GM12878 (cell line): ENCODE measurements around the gene ETDB. TPM values are rescaled to one million over a fixed set of nuclear protein-coding genes. Genes with fewer than 3 reads are reported as not detected.

Experiments
- polyA plus RNA-seq, 11 experiments: library from polyadenylated mRNA; depleted of rRNA in 4 of 11; unstranded in 6 of 11; stranded (reverse) in 5 of 11; fragments of >200 nt; fragmentation: Nextera tagmentation in 4 of 11; fragmentation: Illumina TruSeq in 1 of 11; extraction: Ambion mirVana in 4 of 11; extraction: Trizol in 1 of 11; gene quantifications; 1 replicate in 1 of 11; 2 replicates in 10 of 11; pipeline versions ENCODE4 v1.2.1 to v1.2.3, GENCODE V29; 2011 to 2016; ENCODE audit warnings: inconsistent platforms in 2 of 11, missing spikeins in 2 of 11, low read depth in 1 of 11
- total RNA-seq, 4 experiments: library from RNA; depleted of rRNA in 3 of 4; stranded (reverse); fragments of >200 nt in 3 of 4; fragmentation: Illumina TruSeq in 1 of 4; extraction: Trizol in 1 of 4; gene quantifications; 2 replicates each; pipeline versions ENCODE4 v1.2.1 to v1.2.3, GENCODE V29; 2013 to 2021

Gene ETDB
- total and polyA plus RNA-seq, 10 of the 15 experiments (the other 5 are each of a cell fraction or from before 2014, with no cell fraction given), result not detected

Other genes with a start within 250 kb of the ETDB start
Only the 7 nearest of the 11 such genes appear.
- 0.06 and 0.27 TPM in 2 replicates for gene SMIM10, start 129.5 kb downstream of the ETDB start, total RNA-seq (2014; rRNA removed)
- 0.13 and 0.14 TPM in 2 replicates for gene SMIM10, start 129.5 kb downstream of the ETDB start, total RNA-seq (2014; rRNA removed; fragmentation: Illumina TruSeq; extraction: Trizol)
- 0.13 TPM in 1 of 2 replicates, not detected in the other for gene SMIM10, start 129.5 kb downstream of the ETDB start, total RNA-seq (2021)
- not detected in 2 replicates for gene SMIM10, start 129.5 kb downstream of the ETDB start, polyA plus RNA-seq (2011; rRNA removed)
- gene SMIM10, start 129.5 kb downstream of the ETDB start, polyA plus RNA-seq (2014; fragmentation: Illumina TruSeq; extraction: Trizol), result 0.16 and 0.27 TPM in 2 replicates
- under 1 TPM in 1 of 2 experiments, not detected in 1; 0.04 TPM for gene SMIM10, start 129.5 kb downstream of the ETDB start, polyA plus RNA-seq (2014; fragmentation: Nextera tagmentation; extraction: Ambion mirVana)
- gene SMIM10, start 129.5 kb downstream of the ETDB start, polyA plus RNA-seq (2014; rRNA removed), result 0.20 TPM in 1 of 2 replicates, not detected in the other
- not detected for gene SMIM10, start 129.5 kb downstream of the ETDB start, polyA plus RNA-seq (2016; fragmentation: Nextera tagmentation; extraction: Ambion mirVana)
- not detected in 2 replicates for gene RTL8B, start 98.0 kb downstream of the ETDB start, total RNA-seq (2014; rRNA removed)
- gene RTL8B, start 98.0 kb downstream of the ETDB start, total RNA-seq (2014; rRNA removed; fragmentation: Illumina TruSeq; extraction: Trizol), result not detected in 2 replicates
- gene RTL8B, start 98.0 kb downstream of the ETDB start, total RNA-seq (2021), result 0.10 TPM in 1 of 2 replicates, not detected in the other
- not detected in 2 replicates for gene RTL8B, start 98.0 kb downstream of the ETDB start, polyA plus RNA-seq (2011; rRNA removed)
- 0.22 TPM in 1 of 2 replicates, not detected in the other for gene RTL8B, start 98.0 kb downstream of the ETDB start, polyA plus RNA-seq (2014; fragmentation: Illumina TruSeq; extraction: Trizol)
- gene RTL8B, start 98.0 kb downstream of the ETDB start, polyA plus RNA-seq (2014; fragmentation: Nextera tagmentation; extraction: Ambion mirVana), result not detected
- not detected in 2 replicates for gene RTL8B, start 98.0 kb downstream of the ETDB start, polyA plus RNA-seq (2014; rRNA removed)
- gene RTL8B, start 98.0 kb downstream of the ETDB start, polyA plus RNA-seq (2016; fragmentation: Nextera tagmentation; extraction: Ambion mirVana), result not detected
- 13.6 and 15.4 TPM in 2 replicates for gene RTL8C, start 88.2 kb downstream of the ETDB start, total RNA-seq (2014; rRNA removed)
- gene RTL8C, start 88.2 kb downstream of the ETDB start, total RNA-seq (2014; rRNA removed; fragmentation: Illumina TruSeq; extraction: Trizol), result 8.2 and 10.6 TPM in 2 replicates
- gene RTL8C, start 88.2 kb downstream of the ETDB start, total RNA-seq (2021), result 24.8 and 26.6 TPM in 2 replicates
- 2.6 and 4.7 TPM in 2 replicates for gene RTL8C, start 88.2 kb downstream of the ETDB start, polyA plus RNA-seq (2011; rRNA removed)
- gene RTL8C, start 88.2 kb downstream of the ETDB start, polyA plus RNA-seq (2014; fragmentation: Illumina TruSeq; extraction: Trizol), result 8.7 and 12.2 TPM in 2 replicates
- gene RTL8C, start 88.2 kb downstream of the ETDB start, polyA plus RNA-seq (2014; fragmentation: Nextera tagmentation; extraction: Ambion mirVana), result 10 to 100 TPM in 1 of 2 experiments, 1 to 10 TPM in 1; 6.9 to 17.7 TPM
- gene RTL8C, start 88.2 kb downstream of the ETDB start, polyA plus RNA-seq (2014; rRNA removed), result 17.9 and 19.8 TPM in 2 replicates
- gene RTL8C, start 88.2 kb downstream of the ETDB start, polyA plus RNA-seq (2016; fragmentation: Nextera tagmentation; extraction: Ambion mirVana), result 10 to 100 TPM; 38.0 to 43.9 TPM
- 3.1 and 5.9 TPM in 2 replicates for gene RTL8A, start 68.4 kb downstream of the ETDB start, total RNA-seq (2014; rRNA removed)
- gene RTL8A, start 68.4 kb downstream of the ETDB start, total RNA-seq (2014; rRNA removed; fragmentation: Illumina TruSeq; extraction: Trizol), result 3.6 and 4.1 TPM in 2 replicates
- gene RTL8A, start 68.4 kb downstream of the ETDB start, total RNA-seq (2021), result 9.1 and 10.2 TPM in 2 replicates
- gene RTL8A, start 68.4 kb downstream of the ETDB start, polyA plus RNA-seq (2011; rRNA removed), result 0.73 and 1.5 TPM in 2 replicates
- 16.3 and 19.0 TPM in 2 replicates for gene RTL8A, start 68.4 kb downstream of the ETDB start, polyA plus RNA-seq (2014; fragmentation: Illumina TruSeq; extraction: Trizol)
- 1 to 10 TPM; 5.0 to 6.9 TPM for gene RTL8A, start 68.4 kb downstream of the ETDB start, polyA plus RNA-seq (2014; fragmentation: Nextera tagmentation; extraction: Ambion mirVana)
- 21.2 and 24.8 TPM in 2 replicates for gene RTL8A, start 68.4 kb downstream of the ETDB start, polyA plus RNA-seq (2014; rRNA removed)
- gene RTL8A, start 68.4 kb downstream of the ETDB start, polyA plus RNA-seq (2016; fragmentation: Nextera tagmentation; extraction: Ambion mirVana), result 10 to 100 TPM; 29.9 to 32.5 TPM
- gene SMIM10L2B, start 21.8 kb downstream of the ETDB start, total RNA-seq (2014; rRNA removed), result not detected in 2 replicates
- gene SMIM10L2B, start 21.8 kb downstream of the ETDB start, total RNA-seq (2014; rRNA removed; fragmentation: Illumina TruSeq; extraction: Trizol), result not detected in 2 replicates
- gene SMIM10L2B, start 21.8 kb downstream of the ETDB start, total RNA-seq (2021), result not detected in 2 replicates
- not detected in 2 replicates for gene SMIM10L2B, start 21.8 kb downstream of the ETDB start, polyA plus RNA-seq (2011; rRNA removed)
- not detected in 2 replicates for gene SMIM10L2B, start 21.8 kb downstream of the ETDB start, polyA plus RNA-seq (2014; fragmentation: Illumina TruSeq; extraction: Trizol)
- gene SMIM10L2B, start 21.8 kb downstream of the ETDB start, polyA plus RNA-seq (2014; fragmentation: Nextera tagmentation; extraction: Ambion mirVana), result not detected
- gene SMIM10L2B, start 21.8 kb downstream of the ETDB start, polyA plus RNA-seq (2014; rRNA removed), result not detected in 2 replicates
- gene SMIM10L2B, start 21.8 kb downstream of the ETDB start, polyA plus RNA-seq (2016; fragmentation: Nextera tagmentation; extraction: Ambion mirVana), result not detected
- not detected in 2 replicates for gene CT55, start 50.9 kb upstream of the ETDB start, total RNA-seq (2014; rRNA removed)
- not detected in 2 replicates for gene CT55, start 50.9 kb upstream of the ETDB start, total RNA-seq (2014; rRNA removed; fragmentation: Illumina TruSeq; extraction: Trizol)
- not detected in 2 replicates for gene CT55, start 50.9 kb upstream of the ETDB start, total RNA-seq (2021)
- gene CT55, start 50.9 kb upstream of the ETDB start, polyA plus RNA-seq (2011; rRNA removed), result not detected in 2 replicates
- not detected in 2 replicates for gene CT55, start 50.9 kb upstream of the ETDB start, polyA plus RNA-seq (2014; fragmentation: Illumina TruSeq; extraction: Trizol)
- gene CT55, start 50.9 kb upstream of the ETDB start, polyA plus RNA-seq (2014; fragmentation: Nextera tagmentation; extraction: Ambion mirVana), result not detected
- not detected in 2 replicates for gene CT55, start 50.9 kb upstream of the ETDB start, polyA plus RNA-seq (2014; rRNA removed)
- not detected for gene CT55, start 50.9 kb upstream of the ETDB start, polyA plus RNA-seq (2016; fragmentation: Nextera tagmentation; extraction: Ambion mirVana)
- not detected in 2 replicates for gene ETDA, start 131.5 kb upstream of the ETDB start, total RNA-seq (2014; rRNA removed)
- gene ETDA, start 131.5 kb upstream of the ETDB start, total RNA-seq (2014; rRNA removed; fragmentation: Illumina TruSeq; extraction: Trizol), result not detected in 2 replicates
- not detected in 2 replicates for gene ETDA, start 131.5 kb upstream of the ETDB start, total RNA-seq (2021)
- gene ETDA, start 131.5 kb upstream of the ETDB start, polyA plus RNA-seq (2011; rRNA removed), result not detected in 2 replicates
- not detected in 2 replicates for gene ETDA, start 131.5 kb upstream of the ETDB start, polyA plus RNA-seq (2014; fragmentation: Illumina TruSeq; extraction: Trizol)
- not detected for gene ETDA, start 131.5 kb upstream of the ETDB start, polyA plus RNA-seq (2014; fragmentation: Nextera tagmentation; extraction: Ambion mirVana)
- gene ETDA, start 131.5 kb upstream of the ETDB start, polyA plus RNA-seq (2014; rRNA removed), result not detected in 2 replicates
- not detected for gene ETDA, start 131.5 kb upstream of the ETDB start, polyA plus RNA-seq (2016; fragmentation: Nextera tagmentation; extraction: Ambion mirVana)